K562 (cell line): ENCODE results near the gene CFDP1. TPM values are rescaled to one million over a fixed set of nuclear protein-coding genes. Genes with fewer than 3 reads are reported as not detected.

Experiments used
- BRD4 ChIP-seq: fragments of 200-600 bp; sonication (generic); IDR thresholded peaks from 2 replicates; pipeline ENCODE4 v1.6.1; 2017; ENCODE audit warnings: inconsistent platforms
- CTBP1 ChIP-seq: fragments of 450-650 bp; IDR thresholded peaks from 2 replicates; pipeline ENCODE4 v1.6.1; 2016; ENCODE audit warnings: borderline replicate concordance
- FOSL1 ChIP-seq: fragments of 200-800 bp; sonication (Bioruptor generic); conservative IDR thresholded peaks from 2 replicates; pipeline ENCODE4 v1.6.1; 2016; ENCODE audit warnings: missing genetic modification characterization, missing compliant biosample characterization
- GABPA ChIP-seq: fragments of 200-800 bp; sonication (Bioruptor generic); conservative IDR thresholded peaks from 2 replicates; pipeline ENCODE4 v1.6.1; 2016; ENCODE audit warnings: low read depth, missing genetic modification characterization, missing compliant biosample characterization
- HMG20A ChIP-seq: fragments of 450-650 bp; formaldehyde crosslinking; conservative IDR thresholded peaks from 2 replicates; pipeline ENCODE4 v1.4.0; 2020; ENCODE audit warnings: mild to moderate bottlenecking, mixed read lengths
- HMG20B ChIP-seq: fragments of 250-450 bp; sonication (Bioruptor Pico); IDR thresholded peaks from 2 replicates; pipeline ENCODE4 v1.5.0; 2021; ENCODE audit warnings: mild to moderate bottlenecking
- KDM1A ChIP-seq, 2 experiments: fragments of 450-650 bp; IDR thresholded peaks; 2 replicates each; pipeline ENCODE4 v1.6.1; 2016; ENCODE audit warnings: mild to moderate bottlenecking in 2 of 2
- KHSRP ChIP-seq: fragments of 450-650 bp; IDR thresholded peaks from 2 replicates; pipeline ENCODE4 v1.6.1; 2017
- NFRKB ChIP-seq: fragments of 450-650 bp; IDR thresholded peaks from 2 replicates; pipeline ENCODE4 v1.6.1; 2016; ENCODE audit warnings: low read depth
- OTX1 ChIP-seq: fragments of 450-650 bp; formaldehyde crosslinking; IDR thresholded peaks from 2 replicates; pipeline ENCODE4 v1.4.0; 2022; ENCODE audit warnings: mild to moderate bottlenecking
- POLR2AphosphoS2 ChIP-seq: IDR thresholded peaks from 2 replicates; pipeline ENCODE4 v1.6.1; 2012; ENCODE audit warnings: low read length, improper control_type of control experiment
- SRF ChIP-seq, 2 experiments: fragments of 250-450, 450-650 bp in 1 of 2; sonication (Bioruptor Pico) in 1 of 2; sonication (generic) in 1 of 2; formaldehyde crosslinking; IDR thresholded peaks; 2 replicates each; pipeline versions ENCODE4 v1.5.0 to v1.5.1; 2020 to 2022; ENCODE audit warnings: mild to moderate bottlenecking in 1 of 2, missing genetic modification reagents in 1 of 2
- YBX1 ChIP-seq: fragments of 450-650 bp; IDR thresholded peaks from 2 replicates; pipeline ENCODE4 v1.7.1; 2016; ENCODE audit warnings: mild to moderate bottlenecking
- ZNF165 ChIP-seq: fragments of 250-450 bp; sonication (Bioruptor Pico); IDR thresholded peaks from 2 replicates; pipeline ENCODE4 v1.4.0; 2020; ENCODE audit warnings: borderline replicate concordance
- ZNF717 ChIP-seq: fragments of 250-450 bp; sonication (Bioruptor Pico); IDR thresholded peaks from 2 replicates; pipeline ENCODE4 v1.5.0; 2021
- polyA plus RNA-seq, 8 experiments: library from polyadenylated mRNA; depleted of rRNA in 4 of 8; stranded (reverse) in 5 of 8; unstranded in 3 of 8; fragments of >200 nt; fragmentation: Nextera tagmentation in 2 of 8; fragmentation: Illumina TruSeq in 1 of 8; extraction: Ambion mirVana in 2 of 8; extraction: Trizol in 1 of 8; gene quantifications; 2 replicates each; pipeline versions ENCODE4 v1.2.1 to v1.2.3, GENCODE V29; 2011 to 2014; ENCODE audit warnings: inconsistent platforms in 1 of 8, missing spikeins in 1 of 8
- total RNA-seq, 7 experiments: library from RNA; depleted of rRNA in 6 of 7; stranded (reverse); fragments of >200 nt in 6 of 7; fragmentation: Illumina TruSeq in 2 of 7; extraction: Trizol in 2 of 7; gene quantifications; 2 replicates each; pipeline versions ENCODE4 v1.2.1 to v1.2.3, GENCODE V29; 2011 to 2021; ENCODE audit warnings: low replicate concordance in 1 of 7
- TF ChIP-seq, protein P1 (sequence below): sonication (generic); IDR thresholded peaks from 2 replicates; pipeline ENCODE4 v1.6.1; 2016
- TF ChIP-seq, protein P2 (sequence below), 2 experiments: fragments of 450-650 bp in 1 of 2; sonication (generic) in 1 of 2; formaldehyde crosslinking; conservative IDR thresholded peaks; 2 replicates each; pipeline versions ENCODE4 v1.4.0 to v1.8.1; 2020 to 2022; ENCODE audit warnings: mild to moderate bottlenecking in 1 of 2, missing genetic modification reagents in 1 of 2
- TF ChIP-seq, protein P3 (sequence below), 3 experiments: fragments of 200-800 bp in 1 of 3; fragments of 250-450 bp in 1 of 3; fragments of 450-650 bp in 1 of 3; sonication (Bioruptor Pico) in 1 of 3; sonication (Bioruptor generic) in 1 of 3; formaldehyde crosslinking in 1 of 3; IDR thresholded peaks; 2 replicates each; pipeline versions ENCODE4 v1.6.1 to v1.8.0; 2016 to 2022; ENCODE audit warnings: mild to moderate bottlenecking in 2 of 3, missing genetic modification characterization in 2 of 3, missing compliant biosample characterization in 1 of 3, moderate library complexity in 1 of 3
- TF ChIP-seq, protein P4 (sequence below): fragments of 200-800 bp; sonication (Bioruptor generic); IDR thresholded peaks from 2 replicates; pipeline ENCODE4 v1.6.1; 2017; ENCODE audit warnings: missing genetic modification characterization, missing compliant biosample characterization
- TF ChIP-seq, protein P5 (sequence below): fragments of 250-450 bp; sonication (Bioruptor Pico); IDR thresholded peaks from 2 replicates; pipeline ENCODE4 v1.4.0; 2020; ENCODE audit warnings: borderline replicate concordance

The CFDP1 gene
- total and polyA plus RNA-seq, 9 of the 15 experiments (the other 6 are each of a cell fraction or from before 2014, with no cell fraction given) = 31.5 to 78.4 (median 61.7) TPM

DNA sequence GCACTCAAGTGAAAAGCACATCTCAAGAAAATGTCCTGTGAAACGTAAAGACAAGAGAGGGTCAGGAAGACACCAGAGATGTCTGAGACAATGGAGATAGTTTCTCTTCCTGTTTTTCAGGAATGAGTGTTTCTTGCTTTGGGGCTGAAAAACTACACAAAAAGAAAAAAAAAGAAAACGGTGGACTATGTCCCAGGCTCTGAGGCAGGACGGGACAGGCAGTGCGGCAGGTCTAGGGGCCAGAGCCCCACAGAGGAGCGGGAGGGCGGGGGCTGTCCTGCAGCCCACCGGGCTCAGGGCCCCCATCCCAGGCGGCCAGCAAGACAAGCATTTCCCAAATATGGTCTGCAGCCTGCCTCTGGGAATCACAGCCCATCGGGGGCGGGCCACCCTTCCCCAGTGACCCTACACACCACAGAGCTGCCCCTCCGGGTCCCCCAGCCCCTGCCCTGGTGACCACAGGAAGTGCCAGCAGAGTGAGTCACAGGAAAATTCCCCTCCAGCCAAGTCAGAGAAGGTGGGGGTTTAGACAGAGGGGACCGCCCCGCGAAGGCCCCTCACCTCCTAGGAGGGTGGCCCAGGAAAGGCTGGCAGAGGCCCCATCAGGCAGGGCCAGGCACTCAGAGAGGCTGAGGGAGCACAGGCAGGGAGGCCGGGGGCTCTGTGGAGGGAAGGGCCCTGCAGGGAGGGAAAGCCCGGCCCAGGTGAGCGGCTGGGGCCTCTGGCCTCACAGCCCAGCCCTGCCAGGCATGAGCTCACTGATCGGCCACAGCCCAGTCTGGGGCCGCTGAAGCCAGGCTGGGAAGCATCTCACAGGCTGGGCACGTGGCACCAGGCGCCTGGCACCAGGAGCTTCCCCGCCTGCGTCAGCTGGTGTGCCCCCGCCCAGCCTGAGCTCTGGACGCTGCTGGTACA lies 188.2 kb downstream of the CFDP1 start (continued):
- TF ChIP-seq GABPA (tag) (0 out of 2 replicates have a peak, but pooled peaks have one; percentile 40), KDM1A (IDR thresholded peaks at IDR 0.05) (peak in 1 of 2 experiments; percentile 71; a peak in 2 of 4 replicates), NFRKB (no peak), ZNF717 (CRISPR knock-in tag) (no peak), SRF (CRISPR knock-in tag; IDR thresholded peaks at IDR 0.05) (peak in 1 of 2 experiments; percentile 85; a peak in 2 of 4 replicates), ZNF165 (CRISPR knock-in tag) (no peak), YBX1 (no peak), CTBP1 (no peak), KHSRP (no peak), OTX1 (CRISPR knock-in tag) (no peak), BRD4 (no peak), HMG20A (CRISPR knock-in tag) (no peak), HMG20B (no peak), FOSL1 (tag) (peak; percentile 67), POLR2AphosphoS2 (no peak)
- TF ChIP-seq, protein P1, sequence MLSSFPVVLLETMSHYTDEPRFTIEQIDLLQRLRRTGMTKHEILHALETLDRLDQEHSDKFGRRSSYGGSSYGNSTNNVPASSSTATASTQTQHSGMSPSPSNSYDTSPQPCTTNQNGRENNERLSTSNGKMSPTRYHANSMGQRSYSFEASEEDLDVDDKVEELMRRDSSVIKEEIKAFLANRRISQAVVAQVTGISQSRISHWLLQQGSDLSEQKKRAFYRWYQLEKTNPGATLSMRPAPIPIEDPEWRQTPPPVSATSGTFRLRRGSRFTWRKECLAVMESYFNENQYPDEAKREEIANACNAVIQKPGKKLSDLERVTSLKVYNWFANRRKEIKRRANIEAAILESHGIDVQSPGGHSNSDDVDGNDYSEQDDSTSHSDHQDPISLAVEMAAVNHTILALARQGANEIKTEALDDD = no peak
- TF ChIP-seq, protein P2, sequence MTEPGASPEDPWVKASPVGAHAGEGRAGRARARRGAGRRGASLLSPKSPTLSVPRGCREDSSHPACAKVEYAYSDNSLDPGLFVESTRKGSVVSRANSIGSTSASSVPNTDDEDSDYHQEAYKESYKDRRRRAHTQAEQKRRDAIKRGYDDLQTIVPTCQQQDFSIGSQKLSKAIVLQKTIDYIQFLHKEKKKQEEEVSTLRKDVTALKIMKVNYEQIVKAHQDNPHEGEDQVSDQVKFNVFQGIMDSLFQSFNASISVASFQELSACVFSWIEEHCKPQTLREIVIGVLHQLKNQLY (CRISPR knock-in tag; conservative IDR thresholded peaks at IDR 0.05) = no peak
- TF ChIP-seq, protein P3, sequence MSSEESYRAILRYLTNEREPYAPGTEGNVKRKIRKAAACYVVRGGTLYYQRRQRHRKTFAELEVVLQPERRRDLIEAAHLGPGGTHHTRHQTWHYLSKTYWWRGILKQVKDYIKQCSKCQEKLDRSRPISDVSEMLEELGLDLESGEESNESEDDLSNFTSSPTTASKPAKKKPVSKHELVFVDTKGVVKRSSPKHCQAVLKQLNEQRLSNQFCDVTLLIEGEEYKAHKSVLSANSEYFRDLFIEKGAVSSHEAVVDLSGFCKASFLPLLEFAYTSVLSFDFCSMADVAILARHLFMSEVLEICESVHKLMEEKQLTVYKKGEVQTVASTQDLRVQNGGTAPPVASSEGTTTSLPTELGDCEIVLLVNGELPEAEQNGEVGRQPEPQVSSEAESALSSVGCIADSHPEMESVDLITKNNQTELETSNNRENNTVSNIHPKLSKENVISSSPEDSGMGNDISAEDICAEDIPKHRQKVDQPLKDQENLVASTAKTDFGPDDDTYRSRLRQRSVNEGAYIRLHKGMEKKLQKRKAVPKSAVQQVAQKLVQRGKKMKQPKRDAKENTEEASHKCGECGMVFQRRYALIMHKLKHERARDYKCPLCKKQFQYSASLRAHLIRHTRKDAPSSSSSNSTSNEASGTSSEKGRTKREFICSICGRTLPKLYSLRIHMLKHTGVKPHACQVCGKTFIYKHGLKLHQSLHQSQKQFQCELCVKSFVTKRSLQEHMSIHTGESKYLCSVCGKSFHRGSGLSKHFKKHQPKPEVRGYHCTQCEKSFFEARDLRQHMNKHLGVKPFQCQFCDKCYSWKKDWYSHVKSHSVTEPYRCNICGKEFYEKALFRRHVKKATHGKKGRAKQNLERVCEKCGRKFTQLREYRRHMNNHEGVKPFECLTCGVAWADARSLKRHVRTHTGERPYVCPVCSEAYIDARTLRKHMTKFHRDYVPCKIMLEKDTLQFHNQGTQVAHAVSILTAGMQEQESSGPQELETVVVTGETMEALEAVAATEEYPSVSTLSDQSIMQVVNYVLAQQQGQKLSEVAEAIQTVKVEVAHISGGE (CRISPR knock-in tag; IDR thresholded peaks at IDR 0.05) = no peak
- TF ChIP-seq, protein P4, sequence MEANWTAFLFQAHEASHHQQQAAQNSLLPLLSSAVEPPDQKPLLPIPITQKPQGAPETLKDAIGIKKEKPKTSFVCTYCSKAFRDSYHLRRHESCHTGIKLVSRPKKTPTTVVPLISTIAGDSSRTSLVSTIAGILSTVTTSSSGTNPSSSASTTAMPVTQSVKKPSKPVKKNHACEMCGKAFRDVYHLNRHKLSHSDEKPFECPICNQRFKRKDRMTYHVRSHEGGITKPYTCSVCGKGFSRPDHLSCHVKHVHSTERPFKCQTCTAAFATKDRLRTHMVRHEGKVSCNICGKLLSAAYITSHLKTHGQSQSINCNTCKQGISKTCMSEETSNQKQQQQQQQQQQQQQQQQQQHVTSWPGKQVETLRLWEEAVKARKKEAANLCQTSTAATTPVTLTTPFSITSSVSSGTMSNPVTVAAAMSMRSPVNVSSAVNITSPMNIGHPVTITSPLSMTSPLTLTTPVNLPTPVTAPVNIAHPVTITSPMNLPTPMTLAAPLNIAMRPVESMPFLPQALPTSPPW (CRISPR knock-in tag) = peak; percentile 47; the same call in 1 of the 2 replicates
- TF ChIP-seq, protein P5, sequence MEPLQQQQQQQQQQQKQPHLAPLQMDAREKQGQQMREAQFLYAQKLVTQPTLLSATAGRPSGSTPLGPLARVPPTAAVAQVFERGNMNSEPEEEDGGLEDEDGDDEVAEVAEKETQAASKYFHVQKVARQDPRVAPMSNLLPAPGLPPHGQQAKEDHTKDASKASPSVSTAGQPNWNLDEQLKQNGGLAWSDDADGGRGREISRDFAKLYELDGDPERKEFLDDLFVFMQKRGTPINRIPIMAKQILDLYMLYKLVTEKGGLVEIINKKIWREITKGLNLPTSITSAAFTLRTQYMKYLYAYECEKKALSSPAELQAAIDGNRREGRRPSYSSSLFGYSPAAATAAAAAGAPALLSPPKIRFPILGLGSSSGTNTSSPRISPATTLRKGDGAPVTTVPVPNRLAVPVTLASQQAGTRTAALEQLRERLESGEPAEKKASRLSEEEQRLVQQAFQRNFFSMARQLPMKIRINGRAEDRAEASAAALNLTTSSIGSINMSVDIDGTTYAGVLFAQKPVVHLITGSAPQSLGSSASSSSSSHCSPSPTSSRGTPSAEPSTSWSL (CRISPR knock-in tag) = no peak
